Measurements from ENCODE around the gene MACROD2.

- no peak for TF ChIP-seq CTCF (IDR thresholded peaks at IDR 0.05)
- TF ChIP-seq ZFX (IDR thresholded peaks at IDR 0.05; ENCODE audit: borderline replicate concordance): no peak
Observed at GRCh38 chr20:14829906-14830305, 834.6 kb downstream of the MACROD2 start.
